ENCODE measurements around the gene MED12L. TPM values are rescaled to one million over a fixed set of nuclear protein-coding genes. Genes with fewer than 3 reads are reported as not detected.

Gene MED12L
- total RNA-seq, 1 experiment from 2014 or later: 3.0 TPM

- Histone ChIP-seq H3K9me3 (ENCODE audit: insufficient read depth, low read depth) (no peaks in the 10 kb centered on the region), H3K9me2 (ENCODE audit: insufficient read depth) (no peaks in the 10 kb centered on the region), H3K4me3 (no peak overlapping the region), H3K36me3 (ENCODE audit: low read depth) (no peaks in the 10 kb centered on the region), H3K79me2 (ENCODE audit: low read depth) (no peaks in the 10 kb centered on the region), H2AFZ (no peak overlapping the region), H3K27ac (no peak overlapping the region), H3F3A (ENCODE audit: insufficient read depth, low read depth) (peaks cover 15% of the 10 kb centered on the region), H3K4me1 (replicated peaks; ENCODE audit: insufficient read depth) (peaks cover 19% of the 10 kb centered on the region), H3K27me3 (ENCODE audit: insufficient read depth, low read depth) (no peaks in the 10 kb centered on the region), H3K4me2 (no peak overlapping the region), H4K20me1 (ENCODE audit: insufficient read depth) (no peaks in the 10 kb centered on the region)
- intact Hi-C loops (cut with micrococcal nuclease; ENCODE audit: unreplicated experiment): no loop called here
- POLR2A ChIA-PET (ENCODE audit: unreplicated experiment): no interaction called here
- DNase-seq: no peak
- TF ChIP-seq, protein P1, sequence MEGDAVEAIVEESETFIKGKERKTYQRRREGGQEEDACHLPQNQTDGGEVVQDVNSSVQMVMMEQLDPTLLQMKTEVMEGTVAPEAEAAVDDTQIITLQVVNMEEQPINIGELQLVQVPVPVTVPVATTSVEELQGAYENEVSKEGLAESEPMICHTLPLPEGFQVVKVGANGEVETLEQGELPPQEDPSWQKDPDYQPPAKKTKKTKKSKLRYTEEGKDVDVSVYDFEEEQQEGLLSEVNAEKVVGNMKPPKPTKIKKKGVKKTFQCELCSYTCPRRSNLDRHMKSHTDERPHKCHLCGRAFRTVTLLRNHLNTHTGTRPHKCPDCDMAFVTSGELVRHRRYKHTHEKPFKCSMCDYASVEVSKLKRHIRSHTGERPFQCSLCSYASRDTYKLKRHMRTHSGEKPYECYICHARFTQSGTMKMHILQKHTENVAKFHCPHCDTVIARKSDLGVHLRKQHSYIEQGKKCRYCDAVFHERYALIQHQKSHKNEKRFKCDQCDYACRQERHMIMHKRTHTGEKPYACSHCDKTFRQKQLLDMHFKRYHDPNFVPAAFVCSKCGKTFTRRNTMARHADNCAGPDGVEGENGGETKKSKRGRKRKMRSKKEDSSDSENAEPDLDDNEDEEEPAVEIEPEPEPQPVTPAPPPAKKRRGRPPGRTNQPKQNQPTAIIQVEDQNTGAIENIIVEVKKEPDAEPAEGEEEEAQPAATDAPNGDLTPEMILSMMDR (conservative IDR thresholded peaks at IDR 0.05): no peak
- TF ChIP-seq EZH2 (IDR thresholded peaks at IDR 0.05; ENCODE audit: low read depth): no peak
- CTCF ChIA-PET: no interaction called here
- BruUV-seq (replicated peaks): no TSS peak
These were observed 35.6 kb downstream of the MED12L start for GRCh38 chr3:151121016-151121415.

DNA sequence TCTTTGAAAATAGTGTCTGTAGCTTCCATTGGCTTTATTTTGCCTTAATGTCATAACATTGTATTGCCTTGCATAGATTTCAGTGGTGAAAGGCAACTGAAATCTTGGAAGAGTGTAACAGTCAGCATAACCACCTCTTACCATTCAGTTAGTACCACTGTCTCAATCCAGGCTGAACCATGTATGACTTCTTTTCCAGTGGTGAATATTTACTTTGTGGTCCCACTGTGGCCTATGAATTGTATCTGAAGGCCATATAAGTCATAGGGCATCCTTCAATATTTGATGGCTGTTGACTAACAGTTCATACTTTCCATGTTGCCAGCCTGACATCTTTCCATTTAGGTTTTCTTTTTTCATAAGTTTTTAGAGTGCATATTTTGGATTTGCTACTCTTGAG lies 38.4 kb downstream of the MED12L start:
- intact Hi-C loops (cut with micrococcal nuclease; ENCODE audit: unreplicated experiment): no loop called here
- H3K27ac ChIP-seq: peak overlapping the region; percentile 53
- ChIA-PET POLR2A (ENCODE audit: unreplicated experiment) (no interaction called here), CTCF (no interaction called here)
- no peaks in the 10 kb centered on the region for H3K27me3 ChIP-seq (ENCODE audit: insufficient read depth, low read depth)
- H3K79me2 ChIP-seq (ENCODE audit: low read depth): no peaks in the 10 kb centered on the region
- H3K36me3 ChIP-seq (ENCODE audit: low read depth): no peaks in the 10 kb centered on the region
- H3K9me3 ChIP-seq (ENCODE audit: insufficient read depth, low read depth): no peaks in the 10 kb centered on the region
- peaks cover 19% of the 10 kb centered on the region for H3K4me1 ChIP-seq (replicated peaks; ENCODE audit: insufficient read depth)
- no peak for TF ChIP-seq EZH2 (IDR thresholded peaks at IDR 0.05; ENCODE audit: low read depth)
- TF ChIP-seq, protein P1 (conservative IDR thresholded peaks at IDR 0.05): no peak
- H3K4me3 ChIP-seq: no peak overlapping the region
- no peak for DNase-seq
- peak overlapping the region; percentile 51; the same call in 1 of the 2 replicates for H2AFZ ChIP-seq
- no peaks in the 10 kb centered on the region for H3K9me2 ChIP-seq (ENCODE audit: insufficient read depth)
- no TSS peak for BruUV-seq (replicated peaks)
- no peaks in the 10 kb centered on the region for H4K20me1 ChIP-seq (ENCODE audit: insufficient read depth)
- H3F3A ChIP-seq (ENCODE audit: insufficient read depth, low read depth): peaks cover 15% of the 10 kb centered on the region
- peak overlapping the region; percentile 53 for H3K4me2 ChIP-seq

DNA sequence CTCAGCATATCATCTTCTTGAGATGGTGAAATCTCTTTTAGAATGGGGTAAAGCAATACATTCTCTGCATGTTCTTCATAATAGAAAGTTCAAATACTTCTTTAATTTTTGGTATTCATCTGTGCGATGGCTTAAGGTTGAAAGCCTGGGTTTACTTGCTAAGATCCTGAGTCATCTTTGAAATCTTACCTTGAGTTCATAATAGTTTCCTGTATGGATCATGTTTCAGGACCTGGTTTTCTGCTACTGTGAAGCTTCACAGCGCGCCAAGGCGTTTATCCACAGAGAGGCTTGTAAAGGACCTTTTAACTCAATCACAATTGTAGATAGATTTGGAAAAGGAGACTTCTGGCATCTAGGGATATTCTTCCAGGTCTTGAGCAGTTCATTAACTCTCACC lies 39.0 kb downstream of the MED12L start:
- peak overlapping the region; percentile 53 for H3K4me2 ChIP-seq

More for the DNA sequence above, 39.0 kb downstream of the MED12L start:
- Histone ChIP-seq H3K27me3 (ENCODE audit: insufficient read depth, low read depth) (no peaks in the 10 kb centered on the region), H3K79me2 (ENCODE audit: low read depth) (no peaks in the 10 kb centered on the region), H3F3A (ENCODE audit: insufficient read depth, low read depth) (peaks cover 15% of the 10 kb centered on the region), H3K4me1 (replicated peaks; ENCODE audit: insufficient read depth) (peaks cover 19% of the 10 kb centered on the region), H4K20me1 (ENCODE audit: insufficient read depth) (no peaks in the 10 kb centered on the region), H3K9me3 (ENCODE audit: insufficient read depth, low read depth) (no peaks in the 10 kb centered on the region), H3K4me3 (no peak overlapping the region; the same call in 1 of the 2 replicates), H2AFZ (peak overlapping the region; percentile 51; the same call in 1 of the 2 replicates), H3K27ac (peak overlapping the region; percentile 53), H3K36me3 (ENCODE audit: low read depth) (no peaks in the 10 kb centered on the region), H3K9me2 (ENCODE audit: insufficient read depth) (no peaks in the 10 kb centered on the region)
- intact Hi-C loops (cut with micrococcal nuclease; ENCODE audit: unreplicated experiment): no loop called here
- peak; percentile 20 to 79 for DNase-seq
- TF ChIP-seq, protein P1 (conservative IDR thresholded peaks at IDR 0.05): no peak
- TF ChIP-seq EZH2 (IDR thresholded peaks at IDR 0.05; ENCODE audit: low read depth): no peak
- no TSS peak for BruUV-seq (replicated peaks)
- ChIA-PET CTCF (interaction anchor here (0.6 kb wide), 1 partner anchor 38 kb away, joined by 6 read pairs; no protein-coding TSS in a partner anchor), POLR2A (ENCODE audit: unreplicated experiment) (interaction anchor here (0.6 kb wide), 1 partner anchor 363 kb away, joined by 4 read pairs; no protein-coding TSS in a partner anchor)
